Mucosa of stomach (tissue), 1 donor: ENCODE measurements around the gene TST.

Experiments
- H3K27me3 ChIP-seq: one replicate; pipeline ENCODE4 v1.7.0; 2013; ENCODE audit warnings: mild to moderate bottlenecking, low read length; ENCODE audit not compliant: control insufficient read depth, insufficient read depth
- H3K36me3 ChIP-seq: one replicate; pipeline ENCODE4 v1.7.0; 2013; ENCODE audit warnings: low read length; ENCODE audit not compliant: control insufficient read depth, insufficient read depth
- H3K4me1 ChIP-seq: one replicate; pipeline ENCODE4 v1.7.0; 2013; ENCODE audit warnings: mild to moderate bottlenecking, low read length; ENCODE audit not compliant: control insufficient read depth, insufficient read depth
- H3K4me3 ChIP-seq: one replicate; pipeline ENCODE4 v1.7.0; 2013; ENCODE audit warnings: low read length
- H3K9ac ChIP-seq: one replicate; pipeline ENCODE4 v1.7.0; 2013; ENCODE audit warnings: mild to moderate bottlenecking, low read length, moderate library complexity
- H3K9me3 ChIP-seq: one replicate; pipeline ENCODE4 v1.7.0; 2013; ENCODE audit warnings: mild to moderate bottlenecking, low read length, moderate library complexity; ENCODE audit not compliant: control insufficient read depth
- donor health status: Pancreatic carcinoma.

Gene TST

GRCh38 chr22:36982136-36982535 is 37.1 kb downstream of the TST start:
- H3K36me3 ChIP-seq = no peaks in the 10 kb centered on the region
- H3K9me3 ChIP-seq = no peaks in the 10 kb centered on the region
- H3K27me3 ChIP-seq = peaks cover 15% of the 10 kb centered on the region
- H3K4me1 ChIP-seq = peaks cover 5% of the 10 kb centered on the region
- no peak overlapping the region for H3K9ac ChIP-seq
- H3K4me3 ChIP-seq = no peak overlapping the region

GRCh38 chr22:36981247-36981775 is 37.9 kb downstream of the TST start:
- Histone ChIP-seq H3K9ac (no peak overlapping the region), H3K36me3 (no peaks in the 10 kb centered on the region), H3K9me3 (no peaks in the 10 kb centered on the region), H3K4me1 (peaks cover 5% of the 10 kb centered on the region), H3K27me3 (peaks cover 22% of the 10 kb centered on the region), H3K4me3 (no peak overlapping the region)

GRCh38 chr22:36979016-36979910 is 40.0 kb downstream of the TST start:
- Histone ChIP-seq H3K4me3 (no peak overlapping the region), H3K9me3 (no peaks in the 10 kb centered on the region)

DNA sequence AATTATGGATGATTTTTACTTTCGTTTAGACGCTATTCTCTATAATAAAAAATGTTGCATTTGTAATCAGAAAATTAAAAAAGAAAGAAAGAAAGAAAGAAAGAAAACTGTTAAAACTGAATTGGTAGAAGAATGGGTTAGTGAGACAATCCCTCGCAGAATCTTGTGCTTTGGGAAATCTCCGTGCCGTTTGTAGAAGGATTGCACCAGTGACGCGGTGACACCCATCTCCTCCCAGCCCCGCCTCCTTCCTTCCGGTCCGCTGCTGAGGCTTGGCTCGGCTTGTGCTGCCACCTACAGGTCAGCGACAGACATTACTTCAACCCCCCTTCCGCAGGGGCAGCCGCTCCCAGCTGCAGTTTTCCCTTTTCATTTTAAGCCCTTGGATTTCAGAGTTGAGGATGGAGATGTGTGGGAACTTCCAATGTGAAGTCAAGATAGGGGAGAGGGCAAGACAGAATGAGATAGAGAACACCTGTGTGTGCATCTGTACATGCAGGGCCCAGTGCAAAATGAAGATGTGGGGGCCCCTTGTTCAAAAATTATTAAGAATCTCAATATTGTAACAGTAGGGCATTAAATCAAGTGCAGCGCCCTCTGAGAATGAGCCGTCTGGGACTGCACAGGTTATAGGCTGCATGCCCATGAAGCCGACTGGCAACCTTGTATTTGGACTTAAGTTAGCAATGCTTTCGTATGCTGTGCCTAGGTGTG is 41.1 kb downstream of the TST start:
- peaks cover 5% of the 10 kb centered on the region for H3K4me1 ChIP-seq
- no peaks in the 10 kb centered on the region for H3K9me3 ChIP-seq
- peak overlapping the region; percentile 50 for H3K9ac ChIP-seq
- no peaks in the 10 kb centered on the region for H3K36me3 ChIP-seq
- peak overlapping the region; percentile 23 for H3K4me3 ChIP-seq
- peaks cover 22% of the 10 kb centered on the region for H3K27me3 ChIP-seq

More at GRCh38 chr22:36979016-36979910, 40.0 kb downstream of the TST start:
- Histone ChIP-seq H3K27me3 (peaks cover 22% of the 10 kb centered on the region), H3K4me1 (peaks cover 5% of the 10 kb centered on the region), H3K9ac (no peak overlapping the region), H3K36me3 (no peaks in the 10 kb centered on the region)

DNA sequence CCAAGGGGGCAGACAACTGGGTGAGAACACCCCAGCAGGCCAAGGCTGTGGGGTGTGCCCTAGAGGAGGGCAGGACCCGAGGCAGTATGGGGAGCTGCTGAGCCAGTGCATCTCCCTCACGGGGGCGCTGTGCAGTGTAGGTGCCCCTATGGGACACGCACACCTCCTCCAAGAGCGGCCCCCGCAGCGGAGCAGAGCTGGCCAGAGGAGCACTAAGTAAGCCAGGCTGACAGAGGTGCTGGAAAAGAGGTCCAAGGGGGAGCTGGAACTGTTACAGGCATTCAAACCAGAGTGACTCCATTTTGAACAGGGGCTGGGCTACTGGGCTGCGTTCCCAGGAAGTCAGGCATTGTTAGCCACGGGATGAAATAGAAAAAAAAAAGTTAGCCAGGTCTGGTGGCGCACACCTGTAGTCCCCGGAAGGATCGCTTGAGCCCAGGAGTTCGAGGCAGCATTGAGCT is 41.8 kb downstream of the TST start:
- Histone ChIP-seq H3K27me3 (peaks cover 17% of the 10 kb centered on the region), H3K4me1 (peaks cover 5% of the 10 kb centered on the region), H3K9me3 (no peaks in the 10 kb centered on the region), H3K9ac (peak overlapping the region; percentile 50), H3K4me3 (peak overlapping the region; percentile 23), H3K36me3 (no peaks in the 10 kb centered on the region)

DNA sequence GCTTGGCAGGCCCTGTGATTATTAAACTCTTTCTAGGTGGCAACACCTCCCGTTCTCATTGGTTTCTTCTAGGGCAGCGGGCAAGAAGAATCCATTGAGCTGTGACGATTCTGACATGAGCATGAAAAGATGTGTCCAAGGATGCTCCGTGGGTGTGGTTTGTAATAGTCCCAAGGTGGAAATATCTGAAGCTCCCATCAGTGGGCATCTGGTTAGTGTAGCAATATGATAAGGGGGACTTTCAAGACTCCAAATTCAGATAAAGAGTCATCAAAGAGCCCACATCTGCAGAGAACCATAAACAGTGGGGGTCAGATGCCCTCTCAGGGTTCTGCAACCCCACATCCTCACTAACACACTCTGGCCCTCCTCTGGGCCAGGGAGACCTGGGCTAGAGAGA is 42.6 kb downstream of the TST start:
- no peaks in the 10 kb centered on the region for H3K9me3 ChIP-seq
- peaks cover 5% of the 10 kb centered on the region for H3K4me1 ChIP-seq
- H3K4me3 ChIP-seq = no peak overlapping the region
- H3K9ac ChIP-seq = no peak overlapping the region
- H3K36me3 ChIP-seq = no peaks in the 10 kb centered on the region
- peaks cover 12% of the 10 kb centered on the region for H3K27me3 ChIP-seq

DNA sequence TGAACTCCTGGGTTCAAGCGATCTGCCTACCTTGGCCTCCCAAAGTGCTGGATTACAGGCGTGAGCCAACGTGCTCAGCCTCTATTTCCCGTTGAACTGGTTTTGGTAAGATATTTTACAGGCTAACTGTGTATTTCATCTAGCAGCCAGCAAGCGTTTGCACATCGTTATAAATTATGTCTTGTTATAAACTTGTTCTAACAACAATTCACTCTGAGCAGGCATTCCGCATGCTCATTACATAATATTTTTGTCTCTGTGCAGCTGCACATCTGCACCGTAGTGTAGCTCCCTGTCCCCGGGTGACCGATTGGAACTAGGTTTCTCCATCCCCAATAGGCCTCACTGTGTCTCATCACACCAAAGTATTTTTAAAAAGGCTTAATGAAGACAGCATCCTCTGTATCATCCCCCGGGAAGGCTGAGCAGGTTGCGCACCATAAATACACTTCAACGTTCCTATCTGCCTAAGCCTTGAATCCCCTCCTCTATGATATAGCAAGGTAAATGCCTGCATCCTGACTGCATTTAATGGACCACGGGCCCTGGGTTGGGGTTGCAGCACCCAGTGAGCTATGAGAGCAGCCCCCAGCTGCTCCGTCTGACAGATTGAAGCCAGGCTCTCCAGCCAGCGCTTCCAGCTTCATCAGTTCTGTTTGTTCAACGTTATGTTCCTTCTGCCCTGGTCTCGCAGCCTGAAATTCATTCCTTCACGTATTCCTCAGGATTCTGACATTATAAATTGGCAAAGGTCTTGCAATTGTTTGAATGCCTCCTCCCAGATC is 47.7 kb downstream of the TST start:
- Histone ChIP-seq H3K9ac (no peak overlapping the region), H3K36me3 (no peaks in the 10 kb centered on the region), H3K27me3 (peaks cover 5% of the 10 kb centered on the region), H3K4me3 (no peak overlapping the region), H3K9me3 (no peaks in the 10 kb centered on the region), H3K4me1 (no peaks in the 10 kb centered on the region)

DNA sequence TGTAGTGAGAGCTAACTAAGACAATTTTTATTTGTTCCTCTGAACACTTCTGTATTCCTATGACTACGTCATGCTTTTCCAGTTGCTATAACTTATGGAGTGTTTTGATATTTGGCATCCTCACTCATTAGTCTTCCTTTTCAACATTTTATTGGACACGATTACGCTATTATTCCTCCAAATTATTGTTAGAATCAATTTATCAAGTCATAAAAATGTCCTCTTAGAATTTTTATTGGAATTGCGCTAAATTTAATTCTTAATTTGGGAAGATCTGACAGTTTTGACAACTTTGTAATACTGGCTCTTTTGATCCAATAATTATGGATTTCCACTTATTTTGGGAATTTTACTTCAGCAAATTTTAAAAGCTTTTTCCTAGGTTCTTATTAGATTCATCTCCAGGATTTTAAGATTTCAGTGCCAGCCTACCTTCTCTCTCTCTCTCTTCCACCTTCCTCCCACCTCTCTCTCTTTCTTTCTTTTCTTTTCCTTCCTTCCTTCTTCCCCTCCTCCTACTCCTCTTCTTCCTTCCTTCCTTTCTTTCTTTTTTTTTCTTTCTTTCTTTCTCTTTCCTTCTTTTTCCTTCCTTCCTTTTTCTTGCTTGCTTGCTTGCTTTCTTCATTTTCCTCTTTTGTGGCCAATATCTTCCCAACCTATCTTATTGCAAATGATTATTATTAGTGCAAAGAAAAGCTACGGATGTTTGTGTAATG is 50.8 kb downstream of the TST start:
- Histone ChIP-seq H3K4me3 (no peak overlapping the region), H3K27me3 (peaks cover 9% of the 10 kb centered on the region), H3K4me1 (no peaks in the 10 kb centered on the region), H3K36me3 (no peaks in the 10 kb centered on the region), H3K9ac (no peak overlapping the region), H3K9me3 (no peaks in the 10 kb centered on the region)

GRCh38 chr22:36966851-36967540 is 52.3 kb downstream of the TST start:
- H3K9me3 ChIP-seq = no peaks in the 10 kb centered on the region
- H3K4me1 ChIP-seq = no peaks in the 10 kb centered on the region
- no peak overlapping the region for H3K4me3 ChIP-seq
- H3K36me3 ChIP-seq = no peaks in the 10 kb centered on the region
- no peak overlapping the region for H3K9ac ChIP-seq
- H3K27me3 ChIP-seq = peaks cover 9% of the 10 kb centered on the region

GRCh38 chr22:36965696-36966095 is 53.6 kb downstream of the TST start:
- Histone ChIP-seq H3K9ac (no peak overlapping the region), H3K4me3 (no peak overlapping the region), H3K4me1 (no peaks in the 10 kb centered on the region), H3K9me3 (no peaks in the 10 kb centered on the region), H3K36me3 (no peaks in the 10 kb centered on the region), H3K27me3 (peaks cover 9% of the 10 kb centered on the region)

- peaks cover 9% of the 10 kb centered on the region for H3K27me3 ChIP-seq
- H3K4me3 ChIP-seq = no peak overlapping the region
These were observed 55.1 kb downstream of the TST start for GRCh38 chr22:36964106-36964505.

More at GRCh38 chr22:36964106-36964505, 55.1 kb downstream of the TST start:
- Histone ChIP-seq H3K9me3 (no peaks in the 10 kb centered on the region), H3K36me3 (no peaks in the 10 kb centered on the region), H3K4me1 (no peaks in the 10 kb centered on the region), H3K9ac (no peak overlapping the region)
